ENCODE results near the gene CREG2.

The CREG2 gene

GRCh38 chr2:101405351-101405899 lies 18.1 kb upstream of the CREG2 start:
- peaks cover 0 to 3% of the 10 kb centered on the region in 2 donors for H3K27me3 ChIP-seq (ENCODE audit: control insufficient read depth in 1 of 2, insufficient read depth in 2 of 2, low read length in 2 of 2)
- H3K9ac ChIP-seq (ENCODE audit: low read length), result no peak overlapping the region
- H3K9me3 ChIP-seq (ENCODE audit: low read length), result no peaks in the 10 kb centered on the region
- H3K27ac ChIP-seq (ENCODE audit: low read depth, low read length), result no peak overlapping the region
- no peak overlapping the region for H3K4me3 ChIP-seq (ENCODE audit: low read depth in 1 of 2, low read length in 2 of 2)
- H3K36me3 ChIP-seq (ENCODE audit: insufficient read depth, low read length), result no peaks in the 10 kb centered on the region
- no peaks in the 10 kb centered on the region for H3K4me1 ChIP-seq (ENCODE audit: insufficient read depth, low read length)

- H3K27me3 ChIP-seq (ENCODE audit: control insufficient read depth in 1 of 2, insufficient read depth in 2 of 2, low read length in 2 of 2), result peaks cover 0 to 5% of the 10 kb centered on the region in 2 donors
- H3K9me3 ChIP-seq (ENCODE audit: low read length), result no peaks in the 10 kb centered on the region
- no peaks in the 10 kb centered on the region for H3K4me1 ChIP-seq (ENCODE audit: insufficient read depth, low read length)
- no peak overlapping the region for H3K27ac ChIP-seq (ENCODE audit: low read depth, low read length)
- H3K4me3 ChIP-seq (ENCODE audit: low read depth in 1 of 2, low read length in 2 of 2), result no peak overlapping the region
- H3K36me3 ChIP-seq (ENCODE audit: insufficient read depth, low read length), result no peaks in the 10 kb centered on the region
- no peak overlapping the region for H3K9ac ChIP-seq (ENCODE audit: low read length)
Measured at GRCh38 chr2:101403745-101404144, 16.4 kb upstream of the CREG2 start.

DNA sequence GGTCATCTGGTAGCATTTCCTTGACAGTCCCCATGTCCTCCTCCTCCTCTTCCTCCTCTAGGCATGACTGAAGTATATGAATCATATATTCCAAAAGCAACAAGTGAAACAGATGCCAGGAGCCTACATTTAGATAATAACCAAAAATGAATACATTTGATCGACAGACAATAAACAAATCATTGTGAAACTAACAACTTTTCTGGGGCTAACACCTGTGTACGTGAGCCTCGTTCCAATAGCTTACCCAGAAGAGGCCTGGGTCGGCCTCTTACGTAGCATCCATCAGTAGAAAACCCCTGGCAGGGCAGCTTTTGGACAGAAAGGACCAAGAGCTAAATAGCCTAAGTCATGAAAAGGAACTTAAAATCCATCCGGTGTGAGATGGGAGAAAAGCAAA lies 15.3 kb upstream of the CREG2 start:
- no peaks in the 10 kb centered on the region for H3K4me1 ChIP-seq (ENCODE audit: insufficient read depth, low read length)
- no peaks in the 10 kb centered on the region for H3K36me3 ChIP-seq (ENCODE audit: insufficient read depth, low read length)
- no peaks in the 10 kb centered on the region for H3K9me3 ChIP-seq (ENCODE audit: low read length)
- no peak overlapping the region for H3K27ac ChIP-seq (ENCODE audit: low read depth, low read length)
- H3K9ac ChIP-seq (ENCODE audit: low read length), result no peak overlapping the region
- no peak overlapping the region for H3K4me3 ChIP-seq (ENCODE audit: low read depth in 1 of 2, low read length in 2 of 2)
- peaks cover 0 to 5% of the 10 kb centered on the region in 2 donors for H3K27me3 ChIP-seq (ENCODE audit: control insufficient read depth in 1 of 2, insufficient read depth in 2 of 2, low read length in 2 of 2)

DNA sequence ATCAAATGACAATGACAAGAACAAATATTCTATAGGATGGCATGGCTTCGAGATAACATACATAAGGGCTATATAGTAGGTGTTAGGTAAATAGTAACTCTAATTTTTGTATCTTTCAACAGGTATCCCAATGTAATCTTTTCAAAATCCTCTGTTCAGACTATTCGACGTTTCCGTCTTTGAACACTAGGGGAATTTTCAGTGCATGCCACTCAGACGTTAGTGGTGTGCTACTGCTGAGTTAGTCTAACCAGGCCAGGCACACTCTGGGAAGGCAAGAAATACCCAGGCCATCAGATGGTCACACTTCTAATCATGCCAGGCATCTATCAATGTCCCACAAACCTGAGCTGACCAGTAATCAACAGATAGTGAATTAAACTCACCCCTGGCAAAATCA lies 14.6 kb upstream of the CREG2 start:
- Histone ChIP-seq H3K4me3 (ENCODE audit: low read depth in 1 of 2, low read length in 2 of 2) (no peak overlapping the region), H3K9ac (ENCODE audit: low read length) (no peak overlapping the region), H3K27ac (ENCODE audit: low read depth, low read length) (no peak overlapping the region), H3K36me3 (ENCODE audit: insufficient read depth, low read length) (no peaks in the 10 kb centered on the region), H3K9me3 (ENCODE audit: low read length) (no peaks in the 10 kb centered on the region), H3K27me3 (ENCODE audit: control insufficient read depth in 1 of 2, insufficient read depth in 2 of 2, low read length in 2 of 2) (peaks cover 0 to 5% of the 10 kb centered on the region in 2 donors), H3K4me1 (ENCODE audit: insufficient read depth, low read length) (no peaks in the 10 kb centered on the region)

DNA sequence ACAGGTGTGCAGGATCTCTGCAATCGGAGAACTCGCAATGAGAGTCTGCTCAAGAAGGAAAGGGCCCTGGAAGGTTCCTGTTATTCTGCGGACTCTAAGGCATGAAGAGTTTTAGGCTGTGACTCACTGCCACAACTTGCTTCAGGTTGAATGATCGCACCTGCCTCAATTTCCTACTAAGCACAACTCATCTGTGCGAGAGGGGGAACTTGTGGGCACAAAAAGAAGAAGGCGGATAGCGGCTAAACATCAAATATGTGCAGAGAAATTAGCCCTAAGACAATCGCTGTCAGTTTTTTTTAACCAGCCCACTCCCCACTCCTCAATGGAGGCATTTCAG lies 14.0 kb upstream of the CREG2 start:
- no peak overlapping the region for H3K27ac ChIP-seq (ENCODE audit: low read depth, low read length)
- H3K27me3 ChIP-seq (ENCODE audit: control insufficient read depth in 1 of 2, insufficient read depth in 2 of 2, low read length in 2 of 2), result peaks cover 0 to 5% of the 10 kb centered on the region in 2 donors
- no peaks in the 10 kb centered on the region for H3K4me1 ChIP-seq (ENCODE audit: insufficient read depth, low read length)
- H3K4me3 ChIP-seq (ENCODE audit: low read depth in 1 of 2, low read length in 2 of 2), result no peak overlapping the region
- H3K36me3 ChIP-seq (ENCODE audit: insufficient read depth, low read length), result no peaks in the 10 kb centered on the region
- H3K9ac ChIP-seq (ENCODE audit: low read length), result no peak overlapping the region
- no peaks in the 10 kb centered on the region for H3K9me3 ChIP-seq (ENCODE audit: low read length)

GRCh38 chr2:101400506-101401325 lies 13.4 kb upstream of the CREG2 start:
- no peak overlapping the region for H3K27ac ChIP-seq (ENCODE audit: low read depth, low read length)
- no peaks in the 10 kb centered on the region for H3K9me3 ChIP-seq (ENCODE audit: low read length)
- H3K9ac ChIP-seq (ENCODE audit: low read length), result no peak overlapping the region
- no peaks in the 10 kb centered on the region for H3K4me1 ChIP-seq (ENCODE audit: insufficient read depth, low read length)
- no peaks in the 10 kb centered on the region for H3K36me3 ChIP-seq (ENCODE audit: insufficient read depth, low read length)
- no peak overlapping the region for H3K4me3 ChIP-seq (ENCODE audit: low read depth in 1 of 2, low read length in 2 of 2)
- peaks cover 0 to 5% of the 10 kb centered on the region in 2 donors for H3K27me3 ChIP-seq (ENCODE audit: control insufficient read depth in 1 of 2, insufficient read depth in 2 of 2, low read length in 2 of 2)

DNA sequence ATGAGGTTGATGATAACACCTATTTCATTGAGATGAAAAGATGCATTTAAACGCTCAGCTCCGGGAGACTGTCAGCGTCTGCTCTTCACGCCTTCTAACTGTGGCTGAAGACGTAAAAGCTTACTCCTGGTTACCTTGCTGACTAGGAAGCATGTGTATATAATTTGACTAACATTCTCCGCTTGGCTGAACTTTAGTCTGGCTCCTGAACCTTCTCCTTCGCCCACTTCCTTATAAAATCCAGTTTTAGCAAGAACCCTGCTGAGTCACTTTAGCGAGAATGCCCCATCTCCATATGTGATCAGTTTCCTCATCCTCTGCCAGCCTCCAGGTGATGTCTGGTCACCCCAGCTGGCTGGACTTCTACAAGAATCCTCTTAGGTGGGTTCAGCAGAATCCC lies 12.7 kb upstream of the CREG2 start:
- no peaks in the 10 kb centered on the region for H3K9me3 ChIP-seq (ENCODE audit: low read length)

DNA sequence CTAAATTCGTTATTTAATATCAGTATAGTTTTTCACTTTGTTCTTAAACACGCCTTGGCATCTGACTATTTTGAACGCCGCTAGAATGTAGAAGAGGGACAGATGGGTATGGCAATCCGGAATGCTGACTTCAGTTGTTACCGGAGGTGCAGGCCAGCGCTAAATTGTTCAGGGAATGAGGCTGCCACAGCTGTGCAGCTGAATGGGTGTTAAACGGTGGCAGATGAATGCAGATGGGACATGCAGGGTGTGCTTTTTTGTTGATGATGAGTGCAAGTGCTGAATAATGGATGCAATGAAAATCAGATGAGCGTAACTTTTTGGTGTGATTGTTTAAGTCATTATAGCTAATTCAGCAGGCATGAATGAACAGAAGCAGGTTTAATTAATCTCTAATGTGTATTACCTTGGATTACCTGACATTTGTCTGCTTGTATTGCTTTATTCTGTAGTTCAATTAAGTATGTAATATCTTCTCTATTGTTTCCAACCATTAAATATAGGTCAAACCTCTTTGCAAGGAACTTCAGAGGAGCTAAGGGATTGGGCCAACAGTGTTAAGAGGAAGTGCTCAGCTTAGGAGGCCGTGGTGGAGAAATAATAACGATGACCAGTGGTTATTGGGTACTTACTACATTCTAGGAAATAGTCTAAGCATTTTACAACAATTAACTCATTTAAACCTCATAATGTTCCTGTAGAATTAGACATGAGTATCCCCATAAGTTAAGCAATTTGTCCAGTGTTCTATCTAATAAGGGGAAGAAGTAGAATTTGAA lies 11.9 kb upstream of the CREG2 start:
- Histone ChIP-seq H3K36me3 (ENCODE audit: insufficient read depth, low read length) (no peaks in the 10 kb centered on the region), H3K27ac (ENCODE audit: low read depth, low read length) (no peak overlapping the region)

More for the DNA sequence above, 12.7 kb upstream of the CREG2 start:
- Histone ChIP-seq H3K36me3 (ENCODE audit: insufficient read depth, low read length) (no peaks in the 10 kb centered on the region), H3K9ac (ENCODE audit: low read length) (no peak overlapping the region), H3K4me3 (ENCODE audit: low read depth in 1 of 2, low read length in 2 of 2) (no peak overlapping the region), H3K4me1 (ENCODE audit: insufficient read depth, low read length) (no peaks in the 10 kb centered on the region), H3K27me3 (ENCODE audit: control insufficient read depth in 1 of 2, insufficient read depth in 2 of 2, low read length in 2 of 2) (peaks cover 0 to 5% of the 10 kb centered on the region in 2 donors), H3K27ac (ENCODE audit: low read depth, low read length) (no peak overlapping the region)

DNA sequence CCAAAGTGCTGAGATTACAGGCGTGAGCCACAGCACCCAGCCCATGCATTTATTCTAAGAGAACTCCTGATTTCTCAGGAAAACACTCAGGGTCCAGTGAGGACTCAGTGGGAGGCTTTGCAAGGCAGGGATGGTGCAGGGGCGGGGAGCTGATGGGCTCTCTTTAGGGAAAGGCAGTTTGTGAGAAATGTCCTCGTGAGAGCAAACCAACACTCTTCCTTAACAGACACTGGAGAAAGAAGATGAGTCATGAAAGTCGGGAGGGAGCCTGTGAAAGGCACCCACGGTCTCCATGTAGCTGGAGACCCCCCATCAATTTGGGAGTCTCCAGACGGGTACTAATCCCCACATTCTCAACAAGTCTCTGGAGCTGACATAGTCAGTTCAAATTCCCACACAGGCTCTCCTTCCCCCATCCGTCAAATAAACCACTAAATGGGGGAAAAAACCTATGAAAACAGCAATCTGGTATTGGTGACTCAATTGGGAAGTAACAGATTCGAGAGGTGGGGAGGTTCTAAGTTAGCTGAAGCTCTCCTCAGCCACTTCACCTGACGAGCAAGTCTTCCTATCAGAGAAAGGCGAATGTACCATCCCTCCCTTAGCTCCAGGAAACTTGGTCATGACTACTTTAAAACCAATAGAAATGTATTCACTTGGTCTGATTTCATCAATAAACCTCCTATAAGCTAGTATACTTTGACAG lies 11.0 kb upstream of the CREG2 start:
- no peak overlapping the region for H3K27ac ChIP-seq (ENCODE audit: low read depth, low read length)
- no peaks in the 10 kb centered on the region for H3K36me3 ChIP-seq (ENCODE audit: insufficient read depth, low read length)
- H3K9me3 ChIP-seq (ENCODE audit: low read length), result no peaks in the 10 kb centered on the region
- H3K4me1 ChIP-seq (ENCODE audit: insufficient read depth, low read length), result no peaks in the 10 kb centered on the region
- H3K27me3 ChIP-seq (ENCODE audit: control insufficient read depth in 1 of 2, insufficient read depth in 2 of 2, low read length in 2 of 2), result peaks cover 0 to 5% of the 10 kb centered on the region in 2 donors
- H3K4me3 ChIP-seq (ENCODE audit: low read depth in 1 of 2, low read length in 2 of 2), result no peak overlapping the region
- H3K9ac ChIP-seq (ENCODE audit: low read length), result no peak overlapping the region

More for the DNA sequence above, 11.9 kb upstream of the CREG2 start:
- no peak overlapping the region for H3K9ac ChIP-seq (ENCODE audit: low read length)
- H3K4me3 ChIP-seq (ENCODE audit: low read depth in 1 of 2, low read length in 2 of 2), result no peak overlapping the region
- no peaks in the 10 kb centered on the region for H3K9me3 ChIP-seq (ENCODE audit: low read length)
- H3K4me1 ChIP-seq (ENCODE audit: insufficient read depth, low read length), result no peaks in the 10 kb centered on the region
- H3K27me3 ChIP-seq (ENCODE audit: control insufficient read depth in 1 of 2, insufficient read depth in 2 of 2, low read length in 2 of 2), result peaks cover 0 to 5% of the 10 kb centered on the region in 2 donors

GRCh38 chr2:101396316-101396717 lies 9.0 kb upstream of the CREG2 start:
- Histone ChIP-seq H3K4me3 (ENCODE audit: low read depth in 1 of 2, low read length in 2 of 2) (no peak overlapping the region), H3K9me3 (ENCODE audit: low read length) (no peaks in the 10 kb centered on the region), H3K9ac (ENCODE audit: low read length) (no peak overlapping the region), H3K27ac (ENCODE audit: low read depth, low read length) (no peak overlapping the region), H3K27me3 (ENCODE audit: control insufficient read depth in 1 of 2, insufficient read depth in 2 of 2, low read length in 2 of 2) (peaks cover 0 to 5% of the 10 kb centered on the region in 2 donors), H3K4me1 (ENCODE audit: insufficient read depth, low read length) (no peaks in the 10 kb centered on the region), H3K36me3 (ENCODE audit: insufficient read depth, low read length) (no peaks in the 10 kb centered on the region)

Measured in muscle layer of colon (tissue), 2 donors.